A549 (cell line): Measurements from ENCODE around the gene TCF12. TPM values are rescaled to one million over a fixed set of nuclear protein-coding genes. Genes with fewer than 3 reads are reported as not detected.

Source experiments
- ATAC-seq, 2 experiments: fragments of 200-7000 bp in 1 of 2; fragments of >200 bp in 1 of 2; cut with Nextera tagmentation in 1 of 2; cut with Tn5 transposase in 1 of 2; 3 replicates each; pipeline versions ENCODE4 v1.8.0 to v1.9.1; 2018 to 2020; ENCODE audit warnings: mild to moderate bottlenecking in 1 of 2, moderate library complexity in 1 of 2
- CTCF ChIA-PET: fragments of 300-600 bp; sonication (Branson Sonifier 250); formaldehyde crosslinking; extraction: SDS; loops from one replicate; lab custom pipeline; 2021; ENCODE audit warnings: antibody characterized with exemption, inconsistent platforms; lab: Yijun Ruan, JAX
- POLR2A ChIA-PET: fragments of 350-600 bp; formaldehyde crosslinking; extraction: SDS; loops from one replicate; lab custom pipeline; 2021; ENCODE audit warnings: antibody characterized with exemption, inconsistent platforms; lab: Yijun Ruan, JAX
- DNase-seq, 2 experiments: peaks; one replicate each; pipeline versions ENCODE4 v3.0.0 to v3.0.0-alpha.2; 2011 to 2016; ENCODE audit warnings: low read depth in 1 of 2, low spot score in 1 of 2
- FAIRE-seq: peaks from 2 replicates; lab custom pipeline; 2011; peaks lifted over from hg19 to GRCh38; lab: Jason Lieb, UNC
- H3K27ac ChIP-seq, 2 experiments: fragments of >200 bp; sonication (Bioruptor Twin); formaldehyde crosslinking; 3 replicates each; pipeline ENCODE4 v1.5.1; 2016 to 2017
- H3K4me1 ChIP-seq: fragments of >200 bp; sonication (Bioruptor Twin); formaldehyde crosslinking; 3 replicates; pipeline ENCODE4 v1.6.1; 2016
- H3K4me2 ChIP-seq: fragments of >200 bp; sonication (Bioruptor Twin); formaldehyde crosslinking; 3 replicates; pipeline ENCODE4 v1.6.1; 2016
- H3K4me3 ChIP-seq: fragments of >200 bp; sonication (Bioruptor Twin); formaldehyde crosslinking; 3 replicates; pipeline ENCODE4 v1.5.1; 2016
- H3K9me3 ChIP-seq: fragments of >200 bp; sonication (Bioruptor Twin); formaldehyde crosslinking; 3 replicates; pipeline ENCODE4 v1.6.1; 2016
- CBX8 ChIP-seq: fragments of 200-600 bp; sonication (generic); IDR thresholded peaks from 2 replicates; pipeline ENCODE4 v1.6.1; 2016
- CEBPB ChIP-seq, 2 experiments: fragments of >200 bp in 1 of 2; sonication (Bioruptor Twin) in 1 of 2; formaldehyde crosslinking in 1 of 2; IDR thresholded peaks; 2 replicates each; pipeline ENCODE4 v1.6.1; 2012 to 2016
- CHD2 ChIP-seq: fragments of 150-350 bp; IDR thresholded peaks from 2 replicates; pipeline ENCODE4 v1.6.1; 2014; ENCODE audit warnings: low read length; ENCODE audit not compliant: partially characterized antibody
- CTCF ChIP-seq: fragments of >200 bp; sonication (Bioruptor Twin); formaldehyde crosslinking; IDR thresholded peaks from 3 replicates; pipeline ENCODE4 v1.5.1; 2016
- EHMT2 ChIP-seq: fragments of 200-600 bp; sonication (generic); IDR thresholded peaks from 2 replicates; pipeline ENCODE4 v1.6.1; 2016; ENCODE audit warnings: antibody characterized with exemption, low read depth, mild to moderate bottlenecking, moderate library complexity
- ELK1 ChIP-seq: fragments of 150-350 bp; IDR thresholded peaks from 2 replicates; pipeline ENCODE4 v1.6.1; 2014; ENCODE audit warnings: low read depth, mild to moderate bottlenecking, low read length
- EP300 ChIP-seq, 2 experiments: fragments of >200 bp; sonication (Bioruptor Twin); formaldehyde crosslinking; IDR thresholded peaks; 2 replicates in 1 of 2; 3 replicates in 1 of 2; pipeline ENCODE4 v1.6.1; 2016 to 2017
- ESRRA ChIP-seq: fragments of 150-350 bp; IDR thresholded peaks from 2 replicates; pipeline ENCODE4 v1.6.1; 2014; ENCODE audit warnings: mild to moderate bottlenecking, low read length, borderline replicate concordance
- GATA3 ChIP-seq: IDR thresholded peaks from 2 replicates; pipeline ENCODE4 v1.6.1; 2012; ENCODE audit warnings: borderline replicate concordance
- HMGXB4 ChIP-seq: fragments of 250-450 bp; sonication (Bioruptor Pico); IDR thresholded peaks from 2 replicates; pipeline ENCODE4 v1.5.0; 2021; ENCODE audit warnings: mild to moderate bottlenecking, moderate library complexity, borderline replicate concordance
- KDM5A ChIP-seq: fragments of 200-600 bp; sonication (generic); IDR thresholded peaks from 2 replicates; pipeline ENCODE4 v1.6.1; 2016; ENCODE audit warnings: antibody characterized with exemption, mild to moderate bottlenecking
- MAX ChIP-seq: IDR thresholded peaks from 2 replicates; pipeline ENCODE4 v1.6.1; 2012
- NFE2L2 ChIP-seq: fragments of 150-350 bp; conservative IDR thresholded peaks from 2 replicates; pipeline ENCODE4 v1.6.1; 2014; ENCODE audit warnings: low read length
- NPAS2 ChIP-seq: fragments of 250-450 bp; sonication (Bioruptor Pico); IDR thresholded peaks from 2 replicates; pipeline ENCODE4 v1.8.0; 2022; ENCODE audit warnings: mild to moderate bottlenecking, moderate library complexity, borderline replicate concordance
- NR3C1 ChIP-seq: fragments of >200 bp; sonication (Bioruptor Twin); formaldehyde crosslinking; IDR thresholded peaks from 3 replicates; pipeline ENCODE4 v1.6.1; 2017
- POLR2A ChIP-seq: IDR thresholded peaks from 2 replicates; pipeline ENCODE4 v1.6.1; 2012; ENCODE audit warnings: mild to moderate bottlenecking, low read length
- RARB ChIP-seq: fragments of 250-450 bp; sonication (Bioruptor Pico); IDR thresholded peaks from 2 replicates; pipeline ENCODE4 v1.8.0; 2021; ENCODE audit warnings: mild to moderate bottlenecking, moderate library complexity
- RNF2 ChIP-seq: fragments of 200-600 bp; sonication (generic); IDR thresholded peaks from 2 replicates; pipeline ENCODE4 v1.6.1; 2016; ENCODE audit warnings: low read depth, mild to moderate bottlenecking, antibody characterized with exemption, moderate library complexity, borderline replicate concordance
- SMC3 ChIP-seq: fragments of >200 bp; sonication (Bioruptor Twin); formaldehyde crosslinking; IDR thresholded peaks from 3 replicates; pipeline ENCODE4 v1.6.1; 2018; ENCODE audit warnings: inconsistent platforms
- ZC3H11A ChIP-seq: fragments of 450-650 bp; IDR thresholded peaks from 2 replicates; pipeline ENCODE4 v1.6.1; 2014; ENCODE audit warnings: antibody characterized with exemption, mild to moderate bottlenecking
- ZNF302 ChIP-seq: fragments of 250-450 bp; sonication (Bioruptor Pico); IDR thresholded peaks from 2 replicates; pipeline ENCODE4 v1.9.0; 2021; ENCODE audit warnings: inconsistent platforms, mild to moderate bottlenecking, moderate library complexity
- WGBS: methylation state at CpG from one replicate; pipeline ENCODE4 v1.1.6; 2017; ENCODE audit errors: missing lambda C conversion rate; 5-methylcytosine and 5-hydroxymethylcytosine counted together
- polyA plus RNA-seq, 4 experiments: library from polyadenylated mRNA; depleted of rRNA in 3 of 4; stranded (reverse); fragments of >200 nt; fragmentation: RNase III in 1 of 4; extraction: RNeasy Plus Mini Kit Qiagen cat#74134 plus additional on column Dnase treatment in 1 of 4; gene quantifications; 2 replicates in 3 of 4; 3 replicates in 1 of 4; pipeline ENCODE4 v1.2.3, GENCODE V29; 2011 to 2017
- TF ChIP-seq, protein P1 (sequence below): fragments of 200-600 bp; sonication (generic); IDR thresholded peaks from 2 replicates; pipeline ENCODE4 v1.6.1; 2016; ENCODE audit warnings: antibody characterized with exemption, mild to moderate bottlenecking, moderate library complexity
- TF ChIP-seq, protein P2 (sequence below): IDR thresholded peaks from 2 replicates; pipeline ENCODE4 v1.6.1; 2012; ENCODE audit warnings: low read depth, borderline replicate concordance

Gene TCF12
- polyA plus RNA-seq, 2 of the 4 experiments (the other 2 are of a cell fraction) = 36.3 to 121 TPM

DNA sequence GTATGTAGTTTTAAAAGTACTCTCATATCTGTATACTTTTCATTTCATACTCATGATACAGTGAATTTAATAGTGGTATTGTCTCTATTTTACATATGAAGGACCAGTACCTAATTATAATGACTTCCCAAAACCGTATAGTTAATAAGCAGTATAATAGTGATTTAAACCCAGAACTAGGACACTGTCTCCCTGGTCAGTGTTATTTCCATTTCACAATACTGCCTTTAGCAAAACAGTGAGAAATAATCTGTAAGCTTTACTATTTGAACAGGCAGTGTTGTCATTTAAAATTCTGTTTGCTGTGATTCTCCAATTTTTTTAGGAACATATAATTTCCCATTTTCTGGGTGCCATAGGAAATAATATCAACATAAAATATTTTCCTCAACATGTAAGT, 116.2 kb downstream of the TCF12 start:
- CTCF ChIA-PET = interaction anchor here (1.1 to 1.6 kb wide), 2 partner anchors 18 to 117 kb away, joined by 3 to 5 read pairs; partner anchors contain the start of gene TCF12
- H3K4me2 ChIP-seq = no peak overlapping the region
- DNase-seq (no peak), FAIRE-seq (no peak), ATAC-seq (no peak)
- H3K27ac ChIP-seq = no peak overlapping the region
- no peak overlapping the region for H3K4me3 ChIP-seq
- WGBS = 75% methylated on average over 1 of the region's 1 CpG
- POLR2A ChIA-PET = no interaction called here
- peaks cover 18% of the 10 kb centered on the region for H3K4me1 ChIP-seq
- no peaks in the 10 kb centered on the region for H3K9me3 ChIP-seq
- TF ChIP-seq, protein P1, sequence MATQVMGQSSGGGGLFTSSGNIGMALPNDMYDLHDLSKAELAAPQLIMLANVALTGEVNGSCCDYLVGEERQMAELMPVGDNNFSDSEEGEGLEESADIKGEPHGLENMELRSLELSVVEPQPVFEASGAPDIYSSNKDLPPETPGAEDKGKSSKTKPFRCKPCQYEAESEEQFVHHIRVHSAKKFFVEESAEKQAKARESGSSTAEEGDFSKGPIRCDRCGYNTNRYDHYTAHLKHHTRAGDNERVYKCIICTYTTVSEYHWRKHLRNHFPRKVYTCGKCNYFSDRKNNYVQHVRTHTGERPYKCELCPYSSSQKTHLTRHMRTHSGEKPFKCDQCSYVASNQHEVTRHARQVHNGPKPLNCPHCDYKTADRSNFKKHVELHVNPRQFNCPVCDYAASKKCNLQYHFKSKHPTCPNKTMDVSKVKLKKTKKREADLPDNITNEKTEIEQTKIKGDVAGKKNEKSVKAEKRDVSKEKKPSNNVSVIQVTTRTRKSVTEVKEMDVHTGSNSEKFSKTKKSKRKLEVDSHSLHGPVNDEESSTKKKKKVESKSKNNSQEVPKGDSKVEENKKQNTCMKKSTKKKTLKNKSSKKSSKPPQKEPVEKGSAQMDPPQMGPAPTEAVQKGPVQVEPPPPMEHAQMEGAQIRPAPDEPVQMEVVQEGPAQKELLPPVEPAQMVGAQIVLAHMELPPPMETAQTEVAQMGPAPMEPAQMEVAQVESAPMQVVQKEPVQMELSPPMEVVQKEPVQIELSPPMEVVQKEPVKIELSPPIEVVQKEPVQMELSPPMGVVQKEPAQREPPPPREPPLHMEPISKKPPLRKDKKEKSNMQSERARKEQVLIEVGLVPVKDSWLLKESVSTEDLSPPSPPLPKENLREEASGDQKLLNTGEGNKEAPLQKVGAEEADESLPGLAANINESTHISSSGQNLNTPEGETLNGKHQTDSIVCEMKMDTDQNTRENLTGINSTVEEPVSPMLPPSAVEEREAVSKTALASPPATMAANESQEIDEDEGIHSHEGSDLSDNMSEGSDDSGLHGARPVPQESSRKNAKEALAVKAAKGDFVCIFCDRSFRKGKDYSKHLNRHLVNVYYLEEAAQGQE = no peak
- TF ChIP-seq MAX = no peak
- no peak for TF ChIP-seq POLR2A
- TF ChIP-seq NR3C1 = no peak
- no peak for TF ChIP-seq SMC3
- TF ChIP-seq RNF2 = no peak
- no peak for TF ChIP-seq RARB (CRISPR knock-in tag)
- TF ChIP-seq EP300 (IDR thresholded peaks at IDR 0.05) = no peak
- TF ChIP-seq HMGXB4 = no peak
- no peak for TF ChIP-seq CHD2
- no peak for TF ChIP-seq ESRRA
- TF ChIP-seq ELK1 = no peak
- TF ChIP-seq, protein P2, sequence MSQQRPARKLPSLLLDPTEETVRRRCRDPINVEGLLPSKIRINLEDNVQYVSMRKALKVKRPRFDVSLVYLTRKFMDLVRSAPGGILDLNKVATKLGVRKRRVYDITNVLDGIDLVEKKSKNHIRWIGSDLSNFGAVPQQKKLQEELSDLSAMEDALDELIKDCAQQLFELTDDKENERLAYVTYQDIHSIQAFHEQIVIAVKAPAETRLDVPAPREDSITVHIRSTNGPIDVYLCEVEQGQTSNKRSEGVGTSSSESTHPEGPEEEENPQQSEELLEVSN = no peak

DNA sequence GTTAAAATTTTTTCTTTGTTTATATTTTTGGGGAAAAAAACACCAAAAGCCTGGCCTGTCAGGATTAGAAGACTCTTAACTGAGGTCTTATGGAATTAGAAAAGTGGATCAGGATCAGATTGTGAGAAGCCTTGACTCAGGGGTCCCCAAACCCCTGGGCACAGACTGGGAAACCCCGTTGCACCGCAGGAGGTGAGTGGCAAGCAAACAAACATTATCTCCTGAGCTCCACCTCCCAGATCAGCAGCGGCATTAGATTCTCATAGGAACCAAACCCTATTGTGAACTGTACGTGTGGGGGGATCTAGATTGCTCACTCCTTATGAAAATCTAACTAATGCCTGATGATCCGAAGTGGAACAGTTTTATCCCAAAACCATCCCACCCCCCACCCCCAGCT, 117.2 kb downstream of the TCF12 start:
- WGBS = 95% methylated on average over 4 of the region's 5 CpGs
- Histone ChIP-seq H3K4me2 (no peak overlapping the region), H3K27ac (no peak overlapping the region), H3K4me3 (no peak overlapping the region), H3K4me1 (peaks cover 18% of the 10 kb centered on the region), H3K9me3 (no peaks in the 10 kb centered on the region)
- TF ChIP-seq EP300 (IDR thresholded peaks at IDR 0.05) (no peak), NFE2L2 (no peak), KDM5A (no peak), ZNF302 (CRISPR knock-in tag) (no peak), CEBPB (IDR thresholded peaks at IDR 0.05) (no peak), NPAS2 (CRISPR knock-in tag) (no peak), MAX (no peak), GATA3 (no peak), POLR2A (no peak), EHMT2 (no peak), ZC3H11A (no peak), CBX8 (no peak), CTCF (no peak), ELK1 (no peak)
- ChIA-PET CTCF (interaction anchor here (0.7 kb wide), 1 partner anchor 164 kb away, joined by 3 read pairs; no protein-coding TSS in a partner anchor), POLR2A (no interaction called here)
- FAIRE-seq (no peak), DNase-seq (no peak), ATAC-seq (no peak)
